ENCODE data around the gene FMNL2. TPM values are rescaled to one million over a fixed set of nuclear protein-coding genes. Genes with fewer than 3 reads are reported as not detected.

FMNL2 gene
- total RNA-seq, 4 donors from 2014 or later = 34.6 to 62.1 (median 51.3) TPM

- ATAC-seq (ENCODE audit: low FRiP score) = no peak
- DNase-seq (ENCODE audit: low spot score) = no peak
- TF ChIP-seq CTCF (IDR thresholded peaks at IDR 0.05) = no peak
Observed at GRCh38 chr2:152402780-152403759, 68.1 kb downstream of the FMNL2 start.

DNA sequence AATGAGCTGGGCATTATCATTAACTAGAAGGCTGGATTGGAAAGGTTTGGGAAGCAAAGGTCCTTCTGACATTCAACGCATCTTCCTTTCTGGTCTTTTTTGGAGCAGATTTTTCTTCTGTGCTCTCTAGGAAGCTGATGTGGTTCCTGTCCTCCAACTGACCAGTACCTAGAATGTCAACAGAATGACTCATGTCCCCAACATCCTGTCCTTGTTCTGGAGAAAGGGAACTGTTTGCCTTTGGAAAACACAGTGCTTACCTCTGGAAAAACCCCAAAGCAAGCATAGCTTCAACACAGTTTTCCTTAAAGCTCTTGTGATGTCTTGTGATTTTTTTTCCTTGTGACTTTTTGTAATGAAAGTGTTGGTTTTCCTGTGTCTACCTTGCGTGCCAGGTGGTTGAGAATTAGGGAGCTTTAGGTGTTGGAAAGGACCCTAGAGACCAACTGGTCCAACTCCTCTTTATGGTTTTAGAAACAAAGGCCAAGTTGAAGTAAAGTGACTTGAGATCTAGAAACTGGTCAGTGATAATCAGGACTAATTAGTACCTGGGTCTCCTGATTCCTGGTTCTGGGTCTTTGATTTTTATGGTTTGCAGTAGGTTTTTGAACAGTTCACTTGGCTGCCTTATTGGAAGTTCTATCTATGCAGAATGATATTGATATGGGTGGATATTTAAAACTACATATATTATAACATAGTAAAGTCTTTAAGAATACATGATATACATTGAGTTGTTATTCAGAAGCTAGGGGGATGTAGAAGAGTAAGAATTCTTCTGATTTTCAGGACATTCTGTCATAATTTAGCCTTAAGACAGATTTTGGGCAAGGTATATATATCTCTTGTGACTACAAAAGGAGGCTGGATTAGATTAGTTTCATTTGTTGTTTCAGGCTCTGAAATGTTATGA, 70.5 kb downstream of the FMNL2 start:
- TF ChIP-seq CTCF (IDR thresholded peaks at IDR 0.05) = no peak
- ATAC-seq (ENCODE audit: low FRiP score) (no peak), DNase-seq (ENCODE audit: low spot score) (no peak)

- no peak for TF ChIP-seq CTCF (IDR thresholded peaks at IDR 0.05)
- DNase-seq (ENCODE audit: low spot score) = no peak
- ATAC-seq (ENCODE audit: low FRiP score) = no peak
Observed at GRCh38 chr2:152406119-152406835, 71.3 kb downstream of the FMNL2 start.

- DNase-seq (ENCODE audit: low spot score) = no peak
- TF ChIP-seq CTCF (IDR thresholded peaks at IDR 0.05) = no peak
- no peak for ATAC-seq (ENCODE audit: low FRiP score)
Observed at GRCh38 chr2:152406836-152407161, 71.8 kb downstream of the FMNL2 start.

- TF ChIP-seq CTCF (IDR thresholded peaks at IDR 0.05) = no peak
- ATAC-seq (ENCODE audit: low FRiP score) = peak; percentile 81
- DNase-seq (ENCODE audit: low spot score) = no peak
Observed at GRCh38 chr2:152407204-152407721, 72.3 kb downstream of the FMNL2 start.

GRCh38 chr2:152407806-152408205, 72.8 kb downstream of the FMNL2 start:
- TF ChIP-seq CTCF (IDR thresholded peaks at IDR 0.05) = no peak
- no peak for DNase-seq (ENCODE audit: low spot score)
- no peak for ATAC-seq (ENCODE audit: low FRiP score)

Measured in omental fat pad (tissue), 4 donors.